NCI-H187 treated with DMSO at 0.1 percent for 48 hours (cell line): ENCODE measurements around the gene VWA3A.
"Not testable (repeated sequence)": the region's sequence is repeated elsewhere in the genome, so short reads cannot be mapped to it uniquely, and the experiment has no call there.

ENCODE experiments used
- DNase-seq: peaks from one replicate; lab custom pipeline; 2025; lab: John Stamatoyannopoulos, UW

The VWA3A gene

GRCh38 chr16:22183335-22183734, 91.0 kb downstream of the VWA3A start:
- no peak for DNase-seq

GRCh38 chr16:22183901-22184614, 91.7 kb downstream of the VWA3A start:
- no peak for DNase-seq

DNA sequence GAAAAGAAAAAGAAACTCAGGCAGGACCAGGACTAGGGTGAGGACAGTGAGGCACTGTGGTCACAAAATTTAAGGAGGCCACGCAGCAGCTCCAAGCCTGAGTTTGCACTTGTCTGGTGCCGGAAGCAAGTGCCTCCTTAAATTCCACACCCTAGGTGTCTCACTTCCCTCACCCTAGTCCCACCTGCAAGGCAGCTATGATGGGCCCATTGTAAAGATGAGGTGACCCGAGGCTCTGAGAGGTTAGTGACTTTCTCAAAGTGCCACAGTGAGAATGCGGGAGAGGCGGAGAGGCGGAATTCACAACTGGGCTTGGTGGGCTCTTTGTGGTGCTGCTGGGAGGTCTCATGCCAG, 92.3 kb downstream of the VWA3A start:
- DNase-seq, result no peak

- DNase-seq, result no peak
Observed at GRCh38 chr16:22186517-22186916, 94.2 kb downstream of the VWA3A start.

- no peak for DNase-seq
Observed at GRCh38 chr16:22188267-22188594, 95.9 kb downstream of the VWA3A start.

DNA sequence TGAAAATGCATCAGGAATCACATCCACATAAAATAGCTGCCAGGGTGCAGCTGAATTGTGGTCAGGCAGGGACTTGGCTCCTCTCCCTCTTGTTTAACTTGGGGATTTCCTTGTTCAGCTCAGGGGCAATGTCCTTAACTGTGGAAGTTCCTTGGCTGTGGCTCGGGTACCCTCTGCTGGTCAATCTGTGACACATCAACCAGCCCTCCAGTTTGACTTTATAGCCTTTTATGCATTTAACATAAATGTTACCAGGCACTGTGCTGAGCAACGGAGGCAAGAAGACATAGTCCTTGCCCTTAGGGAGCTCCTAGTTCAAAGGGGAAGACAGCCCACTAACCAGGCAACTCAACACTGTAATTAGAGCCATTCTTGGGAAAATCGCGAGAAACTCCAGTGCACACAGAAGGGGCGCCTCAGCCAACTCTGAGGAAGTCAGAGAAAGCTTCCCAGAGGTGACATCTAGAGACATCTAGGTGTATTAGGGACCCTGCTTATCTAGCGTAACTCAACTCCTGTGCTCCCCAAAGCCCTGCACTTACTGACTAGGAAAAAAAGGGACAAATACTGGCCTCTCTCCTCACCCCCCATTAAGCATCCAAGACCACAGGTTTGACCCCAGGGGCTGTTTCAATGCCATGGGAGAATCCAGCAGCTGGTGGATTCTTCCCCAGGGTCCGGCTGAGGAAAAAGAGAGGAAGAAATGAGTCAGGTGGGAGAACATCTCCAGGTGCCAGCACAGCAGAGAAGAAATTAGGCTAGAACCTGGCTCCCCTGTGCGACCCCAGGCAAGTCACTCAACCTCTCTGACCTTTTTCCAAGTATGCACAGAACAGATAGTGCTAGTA, 96.5 kb downstream of the VWA3A start:
- DNase-seq, result peak; percentile 5

DNA sequence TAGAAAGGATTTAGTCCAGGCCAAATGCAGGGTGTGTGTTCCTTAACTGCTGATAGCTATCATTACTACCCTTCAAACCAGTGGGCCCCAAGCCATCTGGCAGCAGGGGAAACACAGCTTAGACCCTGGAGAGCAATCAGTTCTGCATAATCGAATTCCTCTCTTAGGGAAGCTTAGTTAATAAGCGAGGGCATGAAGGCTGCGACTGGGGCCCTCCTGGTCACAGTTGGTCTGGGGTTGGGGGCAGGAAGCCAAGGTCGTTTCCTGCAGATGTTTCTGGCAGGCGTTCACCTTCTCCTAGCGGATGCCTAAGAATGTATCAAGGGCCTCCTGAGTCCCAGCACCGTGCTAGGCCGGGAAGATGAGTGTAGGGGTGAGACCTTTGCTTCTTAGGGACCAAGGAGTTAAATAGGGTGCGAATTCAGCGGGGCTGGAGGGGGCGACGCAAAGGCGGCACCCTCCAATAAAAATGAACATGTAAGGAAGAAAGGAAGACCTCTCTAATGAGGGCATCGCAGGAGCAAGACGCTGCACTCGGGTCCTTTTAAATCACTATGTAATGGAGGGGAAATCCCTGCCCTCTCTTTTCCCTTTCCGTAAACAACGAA, 97.2 kb downstream of the VWA3A start:
- no peak for DNase-seq

DNA sequence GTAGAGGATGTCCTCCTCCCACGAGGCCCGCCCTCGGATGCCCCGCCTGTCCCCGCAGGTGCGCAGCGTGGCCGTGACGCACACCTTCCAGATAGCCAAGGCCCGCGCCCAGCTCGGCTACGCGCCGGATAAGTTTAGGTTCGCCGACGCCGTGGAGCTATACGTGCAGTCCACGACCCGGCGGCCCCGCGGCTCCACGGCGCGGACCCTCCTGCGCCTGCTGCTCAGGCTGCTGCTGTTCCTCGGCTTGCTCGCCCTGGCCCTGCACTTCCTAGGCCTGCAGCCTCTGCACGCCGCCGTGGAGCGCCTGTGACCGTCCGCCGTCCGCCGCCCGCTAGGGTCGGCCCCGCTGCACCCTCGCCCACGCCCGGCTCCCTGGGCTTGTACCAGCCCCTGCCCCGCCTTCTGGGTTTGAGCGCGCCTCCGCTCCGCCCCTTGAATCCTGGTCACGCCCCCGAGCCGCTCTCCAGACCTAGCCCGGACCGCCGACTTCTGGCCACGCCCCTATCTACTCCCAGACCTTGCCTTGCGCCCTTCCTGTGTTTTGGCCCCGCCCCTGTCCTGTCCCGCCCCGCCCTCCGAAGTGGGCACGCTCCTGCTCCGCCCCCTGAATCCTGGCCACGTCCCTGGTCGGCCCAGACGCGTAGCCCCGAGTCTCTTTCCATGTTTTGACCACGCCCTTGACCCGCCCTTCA, 97.9 kb downstream of the VWA3A start:
- DNase-seq, result peak; percentile 93

DNA sequence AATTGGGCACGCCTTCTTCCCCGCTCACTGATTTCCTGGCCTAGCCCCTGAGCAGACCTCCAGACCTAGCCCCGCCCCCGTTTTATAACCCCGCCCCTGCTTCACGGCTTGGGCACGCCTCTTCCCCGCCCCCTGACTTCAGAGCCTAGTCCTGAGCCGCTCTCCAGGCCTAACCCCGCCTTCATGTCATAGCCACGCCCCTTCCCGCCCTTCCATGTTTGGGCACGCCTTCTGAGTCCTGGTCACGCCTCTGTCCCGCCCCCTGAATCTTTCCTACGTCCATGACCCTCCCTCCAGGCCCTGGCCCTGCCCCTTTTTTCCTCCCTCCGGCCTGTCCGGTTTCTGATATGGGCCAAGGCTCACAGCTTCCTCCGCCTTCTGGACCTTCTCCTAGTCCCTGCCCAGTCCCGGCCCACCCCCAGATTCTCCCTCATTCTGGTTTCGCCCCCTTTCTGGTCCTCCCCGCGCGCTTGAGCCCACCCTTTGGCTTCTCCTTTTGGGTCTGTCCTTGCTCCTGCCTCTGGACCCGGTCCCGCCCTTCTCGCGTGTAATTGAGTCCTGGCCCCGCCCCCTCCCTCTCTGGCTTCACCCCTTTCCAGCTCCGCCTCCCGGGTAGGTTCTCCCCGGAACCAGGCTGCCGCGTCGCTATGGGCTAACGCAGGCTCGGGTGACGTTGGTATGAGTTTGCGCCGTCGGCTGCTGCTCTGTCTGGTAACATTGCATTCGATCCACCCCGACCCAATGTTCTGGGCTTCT, 98.6 kb downstream of the VWA3A start:
- DNase-seq, result peak; percentile 94

- no peak for DNase-seq
Observed at GRCh38 chr16:22191532-22192260, 99.4 kb downstream of the VWA3A start.

DNA sequence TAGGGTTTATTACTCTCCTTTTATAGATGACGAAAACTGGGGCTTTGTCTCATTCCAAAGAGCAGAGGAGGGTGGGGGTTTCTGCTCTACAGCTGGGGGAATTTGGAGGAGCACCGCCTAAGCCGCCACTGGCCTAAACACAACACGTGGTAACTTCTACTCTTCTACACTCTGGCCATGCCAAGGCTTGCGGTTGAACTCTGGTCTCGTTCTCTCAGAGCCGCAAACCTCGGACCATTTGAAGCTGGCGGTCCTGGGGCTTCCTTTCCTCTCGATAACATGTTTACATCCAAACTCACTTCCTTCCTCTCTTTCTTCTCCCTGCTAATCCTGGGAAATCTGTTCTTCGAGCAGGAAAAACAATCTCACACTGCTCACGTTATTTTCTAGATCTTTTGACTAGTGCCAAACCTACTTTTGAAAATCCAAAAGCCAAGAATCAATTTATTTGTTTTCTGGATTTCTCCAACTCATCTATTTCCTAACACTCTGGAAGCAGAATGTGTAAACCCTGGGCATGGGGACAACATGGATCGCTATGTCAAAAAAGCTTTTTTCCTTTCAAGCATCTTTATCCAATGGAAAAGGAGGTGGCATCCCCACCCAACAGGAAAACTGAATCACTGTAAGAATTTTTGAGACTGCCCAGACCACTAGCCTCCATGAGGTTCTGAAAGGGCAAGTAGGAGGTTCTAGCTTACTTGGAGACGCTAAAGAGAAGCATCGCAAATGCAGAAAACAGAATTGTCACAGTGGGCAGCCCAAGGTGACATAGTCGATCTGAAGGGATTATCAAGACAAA, 100.1 kb downstream of the VWA3A start:
- DNase-seq, result no peak

DNA sequence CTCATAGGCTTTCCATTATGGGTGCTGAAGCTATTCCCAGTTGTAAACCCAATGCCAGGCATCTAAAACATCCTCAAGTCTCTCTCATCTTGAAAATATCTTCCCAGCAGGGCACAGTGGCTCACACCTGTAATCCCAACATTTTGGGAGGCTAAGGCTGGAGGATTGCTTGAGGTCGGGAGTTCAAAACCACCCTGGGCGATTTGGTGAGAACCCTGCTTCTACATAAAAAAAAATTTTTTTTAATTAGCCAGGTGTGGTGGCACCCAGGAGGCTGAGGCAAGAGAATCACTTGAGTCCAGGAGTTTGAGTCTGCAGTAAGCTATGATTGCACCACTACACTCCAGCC, 100.7 kb downstream of the VWA3A start:
- no peak for DNase-seq

GRCh38 chr16:22194707-22195444, 102.5 kb downstream of the VWA3A start:
- DNase-seq, result no peak

DNA sequence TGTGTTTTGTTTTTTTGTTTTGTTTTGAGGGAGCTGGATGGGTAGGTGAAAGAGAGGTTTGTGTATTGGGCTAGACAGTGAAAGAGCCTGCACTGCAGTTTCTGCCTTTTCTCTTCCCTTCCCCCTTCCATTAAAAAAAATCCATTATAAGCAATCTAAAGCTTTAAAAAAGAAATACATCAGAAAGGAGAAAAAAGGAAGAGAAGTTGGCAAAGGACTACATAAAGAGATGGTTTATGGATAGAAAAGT, 103.0 kb downstream of the VWA3A start:
- DNase-seq, result no peak

DNA sequence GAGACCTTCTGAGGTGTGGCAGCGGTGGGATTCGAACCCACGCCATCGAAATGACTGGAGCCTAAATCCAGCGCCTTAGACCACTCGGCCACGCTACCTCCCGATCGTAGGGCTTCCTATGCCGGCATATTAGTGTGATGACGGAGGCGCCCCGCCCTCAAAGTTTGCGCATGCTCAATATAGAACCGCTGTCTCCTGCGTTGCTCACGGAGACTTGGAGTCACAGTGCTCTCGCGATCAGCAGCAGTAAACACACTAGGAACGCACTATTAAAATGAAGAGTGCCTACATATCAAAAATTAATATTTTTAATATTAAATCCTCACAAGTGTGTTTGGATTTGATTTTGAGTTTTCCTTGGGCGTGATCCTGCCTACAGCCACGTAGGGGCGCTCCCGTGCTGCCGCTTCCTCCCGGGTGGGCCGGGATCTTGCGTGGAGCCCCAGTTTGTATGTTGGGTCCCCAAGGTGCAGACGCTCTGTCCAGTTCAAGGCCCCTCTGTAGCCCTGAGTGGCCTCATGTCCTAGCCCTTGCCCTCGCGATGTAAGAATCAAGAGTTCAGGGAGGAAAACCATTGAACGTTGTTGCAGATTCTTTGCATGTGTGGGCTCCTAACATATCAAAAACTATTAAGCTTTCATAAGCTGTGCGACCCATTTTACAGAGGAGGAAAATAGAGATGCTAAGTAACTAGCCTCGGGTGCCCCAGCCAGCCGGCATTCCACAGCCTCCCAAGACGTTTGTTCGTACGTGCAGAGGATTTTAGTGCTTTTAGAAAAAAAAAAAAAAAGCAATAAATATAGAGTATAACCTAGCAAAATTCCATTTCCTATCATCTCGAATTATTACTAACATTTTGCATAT, 103.6 kb downstream of the VWA3A start:
- DNase-seq, result no peak

DNA sequence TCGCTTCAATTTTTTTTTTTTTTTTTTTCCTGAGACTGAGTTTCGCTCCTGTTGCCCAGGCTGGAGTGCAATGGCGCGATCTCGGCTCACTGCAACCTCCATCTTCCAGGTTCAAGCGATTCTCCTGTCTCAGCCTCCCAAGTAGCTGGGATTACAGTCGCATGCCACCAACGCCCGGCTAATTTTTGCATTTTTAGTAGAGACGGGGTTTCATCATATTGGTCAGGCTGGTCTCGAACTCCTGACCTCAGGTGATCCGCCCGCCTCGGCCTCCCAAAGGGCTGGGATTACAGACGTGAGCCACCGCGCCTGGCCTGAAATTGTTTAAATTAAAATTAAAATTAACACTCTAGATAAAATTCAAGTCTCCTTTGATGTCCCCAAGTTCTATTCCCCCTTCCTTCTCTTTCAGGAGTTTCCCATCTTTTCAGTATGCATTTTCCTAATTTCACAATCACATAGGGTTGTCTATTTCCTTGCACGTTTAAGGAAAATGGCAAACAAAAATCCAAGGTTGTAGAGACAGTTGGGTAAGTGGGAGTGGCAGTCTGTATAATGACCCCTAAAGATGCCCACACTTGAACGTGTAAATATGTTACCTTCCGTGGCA, 104.3 kb downstream of the VWA3A start:
- DNase-seq, result not testable (repeated sequence)

- DNase-seq, result no peak
Observed at GRCh38 chr16:22198547-22199293, 106.4 kb downstream of the VWA3A start.

GRCh38 chr16:22202261-22202637, 109.9 kb downstream of the VWA3A start:
- no peak for DNase-seq
